PFSK-1 (cell line): ENCODE measurements around the gene CCDC50.

Experiments used
- FOXP2 ChIP-seq: optimal IDR thresholded peaks from 2 replicates; pipeline ENCODE3; 2011; ENCODE audit warnings: borderline replicate concordance, control low read depth, inconsistent platforms; ENCODE audit not compliant: insufficient read depth; ENCODE audit errors: extremely low read length, extremely low read depth
- POLR2AphosphoS5 ChIP-seq: IDR thresholded peaks from 2 replicates; pipeline ENCODE4 v1.6.1; 2012; ENCODE audit warnings: low read depth, mild to moderate bottlenecking, control low read depth, low read length, moderate library complexity
- REST ChIP-seq, 2 experiments: IDR thresholded peaks; 2 replicates each; pipeline versions ENCODE4 v1.6.1 to v1.8.0; 2011 to 2012; ENCODE audit warnings: low read depth in 2 of 2, low read length in 2 of 2, control low read depth in 1 of 2, inconsistent platforms in 1 of 2, mild to moderate bottlenecking in 1 of 2, moderate library complexity in 1 of 2; ENCODE audit not compliant: insufficient read depth in 1 of 2
- SIN3A ChIP-seq: IDR thresholded peaks from 2 replicates; pipeline ENCODE4 v1.6.1; 2012; ENCODE audit warnings: mild to moderate bottlenecking, low read length, moderate library complexity, borderline replicate concordance; ENCODE audit not compliant: insufficient read depth
- TAF1 ChIP-seq: IDR thresholded peaks from 2 replicates; pipeline ENCODE4 v1.6.1; 2012; ENCODE audit warnings: low read length, control low read depth, borderline replicate concordance; ENCODE audit not compliant: insufficient read depth

Gene CCDC50

DNA sequence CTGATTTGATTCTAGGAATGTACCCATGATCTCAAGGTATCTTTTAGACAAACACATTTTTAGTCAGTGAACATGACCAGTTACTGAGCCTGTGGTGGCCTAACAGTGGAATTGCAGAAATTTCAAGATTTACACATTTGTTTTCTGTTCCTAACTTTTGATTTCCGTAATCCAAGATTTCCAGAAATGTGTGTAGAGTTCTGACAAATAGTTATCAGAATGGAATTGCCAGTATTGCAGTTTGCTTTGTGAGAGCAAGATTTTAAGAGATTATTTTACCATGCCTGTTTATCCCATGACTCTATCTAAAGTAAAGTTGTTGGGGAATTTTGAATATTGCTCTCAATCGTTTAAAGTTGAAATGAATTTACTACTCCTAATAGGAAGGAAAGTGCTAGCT is 12.8 kb downstream of the CCDC50 start:
- TF ChIP-seq REST (IDR thresholded peaks at IDR 0.05; ENCODE audit: insufficient read depth in 1 of 2, low read depth in 2 of 2, low read length in 2 of 2) (no peak), POLR2AphosphoS5 (no peak), TAF1 (no peak), SIN3A (no peak), FOXP2 (no peak)

DNA sequence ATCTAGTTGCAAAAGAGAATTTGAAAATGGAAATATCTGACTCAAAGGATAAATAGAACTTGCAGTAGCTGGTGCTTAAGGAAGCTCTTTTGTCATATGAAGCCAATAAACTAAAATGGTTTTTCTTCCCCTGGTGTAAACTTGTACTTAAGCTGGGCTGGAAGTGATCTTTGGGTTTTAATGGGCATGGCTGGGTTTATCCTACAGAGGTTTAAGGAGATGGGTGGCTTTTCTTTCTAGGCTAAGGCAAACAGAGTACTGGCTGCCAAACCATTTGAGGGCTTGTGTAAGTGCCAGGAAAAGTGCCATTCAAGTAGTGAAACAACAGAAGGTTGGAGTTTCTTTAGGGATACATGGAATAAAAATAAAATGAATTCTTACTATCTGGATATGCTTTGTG is 13.2 kb downstream of the CCDC50 start:
- TF ChIP-seq FOXP2 (no peak), REST (IDR thresholded peaks at IDR 0.05; ENCODE audit: insufficient read depth in 1 of 2, low read depth in 2 of 2, low read length in 2 of 2) (no peak), SIN3A (no peak), TAF1 (no peak), POLR2AphosphoS5 (no peak)

GRCh38 chr3:191343115-191343514 is 13.9 kb downstream of the CCDC50 start:
- TF ChIP-seq TAF1 (no peak), FOXP2 (no peak), POLR2AphosphoS5 (no peak), REST (IDR thresholded peaks at IDR 0.05; ENCODE audit: insufficient read depth in 1 of 2, low read depth in 2 of 2, low read length in 2 of 2) (no peak), SIN3A (no peak)

- TF ChIP-seq SIN3A: no peak
- no peak for TF ChIP-seq REST (IDR thresholded peaks at IDR 0.05; ENCODE audit: insufficient read depth in 1 of 2, low read depth in 2 of 2, low read length in 2 of 2)
- TF ChIP-seq FOXP2: no peak
- no peak for TF ChIP-seq TAF1
- TF ChIP-seq POLR2AphosphoS5: no peak
Observed at GRCh38 chr3:191343913-191344312, 14.7 kb downstream of the CCDC50 start.

DNA sequence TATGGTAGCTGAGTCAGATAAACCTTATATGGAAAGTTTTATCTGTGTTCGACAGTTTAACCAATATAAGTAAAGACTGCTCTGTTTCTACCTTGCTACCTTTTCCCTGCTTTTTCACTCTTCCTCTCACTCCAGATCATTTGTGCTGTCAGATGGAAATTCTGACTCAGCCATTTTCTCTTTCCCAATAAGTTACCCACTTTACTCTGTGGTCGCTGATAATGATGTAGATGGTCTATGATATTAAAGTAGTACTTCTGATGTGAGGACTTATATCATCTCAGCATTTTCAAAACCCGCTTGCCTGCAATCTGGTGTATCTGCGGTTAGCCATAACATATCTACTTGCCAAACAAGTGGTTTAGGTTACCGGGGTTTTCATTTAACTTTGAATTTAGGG is 16.1 kb downstream of the CCDC50 start:
- TF ChIP-seq TAF1: no peak
